HepG2 (cell line): ENCODE data around the gene SPATA32. TPM values are rescaled to one million over a fixed set of nuclear protein-coding genes. Genes with fewer than 3 reads are reported as not detected.
A peak's percentile ranks its signal among the peaks of the same experiment; 100 is the strongest.

Experiments used
- AKNA ChIP-seq: sonication (generic); formaldehyde crosslinking; IDR thresholded peaks from 2 replicates; pipeline ENCODE4 v1.4.0; 2020; ENCODE audit warnings: missing genetic modification reagents, borderline replicate concordance
- MTA3 ChIP-seq: sonication (generic); formaldehyde crosslinking; IDR thresholded peaks from 2 replicates; pipeline ENCODE4 v1.4.0; 2020; ENCODE audit warnings: missing genetic modification reagents
- NR2F6 ChIP-seq, 2 experiments: IDR thresholded peaks; 2 replicates each; pipeline ENCODE4 v1.6.1; 2016; ENCODE audit warnings: antibody characterized with exemption in 1 of 2, mild to moderate bottlenecking in 1 of 2
- RXRA ChIP-seq: sonication (generic); formaldehyde crosslinking; IDR thresholded peaks from 2 replicates; pipeline ENCODE4 v1.5.1; 2020; ENCODE audit warnings: missing genetic modification reagents
- SAP130 ChIP-seq: IDR thresholded peaks from 2 replicates; pipeline ENCODE4 v1.6.1; 2016; ENCODE audit warnings: low read depth
- SIX1 ChIP-seq: sonication (generic); formaldehyde crosslinking; IDR thresholded peaks from 2 replicates; pipeline ENCODE4 v1.4.0; 2020; ENCODE audit warnings: missing genetic modification reagents, borderline replicate concordance
- TCF12 ChIP-seq, 2 experiments: fragments of 450-650 bp in 1 of 2; sonication (generic) in 1 of 2; formaldehyde crosslinking in 1 of 2; IDR thresholded peaks; 2 replicates each; pipeline versions ENCODE4 v1.6.1 to v1.8.0; 2017 to 2022; ENCODE audit warnings: antibody characterized with exemption in 1 of 2, mild to moderate bottlenecking in 1 of 2, missing genetic modification reagents in 1 of 2, moderate library complexity in 1 of 2
- TEAD3 ChIP-seq: optimal IDR thresholded peaks from 2 replicates; pipeline ENCODE3; 2016; ENCODE audit warnings: borderline replicate concordance
- UBTF ChIP-seq: sonication (generic); formaldehyde crosslinking; IDR thresholded peaks from 2 replicates; pipeline ENCODE4 v1.4.0; 2020; ENCODE audit warnings: mild to moderate bottlenecking, missing genetic modification reagents
- ZGPAT ChIP-seq: IDR thresholded peaks from 2 replicates; pipeline ENCODE4 v1.6.1; 2016; ENCODE audit warnings: mild to moderate bottlenecking
- ZMYM3 ChIP-seq: sonication (generic); formaldehyde crosslinking; IDR thresholded peaks from 2 replicates; pipeline ENCODE4 v1.5.1; 2020; ENCODE audit warnings: mild to moderate bottlenecking, missing genetic modification reagents
- ZNF337 ChIP-seq: sonication (generic); formaldehyde crosslinking; IDR thresholded peaks from 2 replicates; pipeline ENCODE4 v1.5.1; 2020; ENCODE audit warnings: missing genetic modification reagents, low read depth, mild to moderate bottlenecking, borderline replicate concordance
- ZNF564 ChIP-seq: sonication (generic); formaldehyde crosslinking; IDR thresholded peaks from 2 replicates; pipeline ENCODE4 v1.8.1; 2023; ENCODE audit warnings: mild to moderate bottlenecking, missing genetic modification reagents
- ZNF768 ChIP-seq: sonication (generic); formaldehyde crosslinking; IDR thresholded peaks from 2 replicates; pipeline ENCODE4 v1.4.0; 2020; ENCODE audit warnings: missing genetic modification reagents
- ZNF770 ChIP-seq: sonication (generic); formaldehyde crosslinking; IDR thresholded peaks from 2 replicates; pipeline ENCODE4 v1.5.0; 2020; ENCODE audit warnings: mild to moderate bottlenecking, missing genetic modification reagents
- polyA plus RNA-seq, 8 experiments: library from polyadenylated mRNA; depleted of rRNA in 3 of 8; stranded (reverse) in 7 of 8; unstranded in 1 of 8; fragments of >200 nt; fragmentation: Illumina TruSeq in 4 of 8; extraction: Trizol in 4 of 8; gene quantifications; 2 replicates each; pipeline versions ENCODE4 v1.2.1 to v1.2.3, GENCODE V29; 2011 to 2016; ENCODE audit warnings: low read depth in 4 of 8, missing spikeins in 1 of 8, mixed read lengths in 1 of 8; ENCODE audit not compliant: insufficient read depth in 1 of 8
- total RNA-seq, 5 experiments: library from RNA; depleted of rRNA; stranded (reverse); fragments of >200 nt; fragmentation: Illumina TruSeq; extraction: Trizol; gene quantifications; 2 replicates each; pipeline ENCODE4 v1.2.3, GENCODE V29; 2016; ENCODE audit warnings: low read depth in 1 of 5
- TF ChIP-seq, protein P1 (sequence below): sonication (generic); formaldehyde crosslinking; IDR thresholded peaks from 2 replicates; pipeline ENCODE4 v1.4.0; 2020; ENCODE audit warnings: missing genetic modification reagents, borderline replicate concordance

The SPATA32 gene
- total and polyA plus RNA-seq, 2 of the 13 experiments (the other 11 are each of a cell fraction or from before 2014, with no cell fraction given) = not detected

- TF ChIP-seq AKNA = no peak
- peak; percentile 35; the same call in 1 of the 2 replicates for TF ChIP-seq RXRA
- TF ChIP-seq SAP130 (CRISPR knock-in tag) = peak; percentile 5; the same call in 1 of the 2 replicates
- TF ChIP-seq ZGPAT = peak; percentile 11; the same call in 1 of the 2 replicates
- peak; percentile 84 for TF ChIP-seq ZNF768 (CRISPR knock-in tag)
- TF ChIP-seq TEAD3 (CRISPR knock-in tag) = peak; percentile 27
- no peak; the same call in 1 of the 2 replicates for TF ChIP-seq NR2F6 (IDR thresholded peaks at IDR 0.05)
- TF ChIP-seq NR2F6 (CRISPR knock-in tag; IDR thresholded peaks at IDR 0.05) = 0 out of 2 replicates have a peak, but pooled peaks have one; percentile 13
- TF ChIP-seq, protein P1, sequence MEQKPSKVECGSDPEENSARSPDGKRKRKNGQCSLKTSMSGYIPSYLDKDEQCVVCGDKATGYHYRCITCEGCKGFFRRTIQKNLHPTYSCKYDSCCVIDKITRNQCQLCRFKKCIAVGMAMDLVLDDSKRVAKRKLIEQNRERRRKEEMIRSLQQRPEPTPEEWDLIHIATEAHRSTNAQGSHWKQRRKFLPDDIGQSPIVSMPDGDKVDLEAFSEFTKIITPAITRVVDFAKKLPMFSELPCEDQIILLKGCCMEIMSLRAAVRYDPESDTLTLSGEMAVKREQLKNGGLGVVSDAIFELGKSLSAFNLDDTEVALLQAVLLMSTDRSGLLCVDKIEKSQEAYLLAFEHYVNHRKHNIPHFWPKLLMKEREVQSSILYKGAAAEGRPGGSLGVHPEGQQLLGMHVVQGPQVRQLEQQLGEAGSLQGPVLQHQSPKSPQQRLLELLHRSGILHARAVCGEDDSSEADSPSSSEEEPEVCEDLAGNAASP = no peak
- 0 out of 2 replicates have a peak, but pooled peaks have one; percentile 26 for TF ChIP-seq ZNF564
- no peak for TF ChIP-seq TCF12 (IDR thresholded peaks at IDR 0.05)
- TF ChIP-seq TCF12 (CRISPR knock-in tag; IDR thresholded peaks at IDR 0.05) = 0 out of 2 replicates have a peak, but pooled peaks have one; percentile 52
- TF ChIP-seq SIX1 (CRISPR knock-in tag) = no peak
- TF ChIP-seq MTA3 = no peak
- no peak for TF ChIP-seq ZNF337 (CRISPR knock-in tag)
- peak; percentile 27; the same call in 1 of the 2 replicates for TF ChIP-seq ZNF770 (CRISPR knock-in tag)
- peak; percentile 26; the same call in 1 of the 2 replicates for TF ChIP-seq UBTF (CRISPR knock-in tag)
- peak; percentile 84 for TF ChIP-seq ZMYM3 (CRISPR knock-in tag)
Observed at GRCh38 chr17:45230787-45231480, 31.0 kb downstream of the SPATA32 start (continued).
